Erythroblast (primary cell): ENCODE results near the gene ASPDH.

Source experiments
- GATA1 ChIP-seq: IDR thresholded peaks from 2 replicates; pipeline ENCODE4 v1.6.1; 2011; ENCODE audit warnings: low read depth, mild to moderate bottlenecking, control low read depth, low read length, moderate library complexity
- POLR2A ChIP-seq: IDR thresholded peaks from 2 replicates; pipeline ENCODE4 v1.6.1; 2011; ENCODE audit warnings: mild to moderate bottlenecking, low read length

DNA sequence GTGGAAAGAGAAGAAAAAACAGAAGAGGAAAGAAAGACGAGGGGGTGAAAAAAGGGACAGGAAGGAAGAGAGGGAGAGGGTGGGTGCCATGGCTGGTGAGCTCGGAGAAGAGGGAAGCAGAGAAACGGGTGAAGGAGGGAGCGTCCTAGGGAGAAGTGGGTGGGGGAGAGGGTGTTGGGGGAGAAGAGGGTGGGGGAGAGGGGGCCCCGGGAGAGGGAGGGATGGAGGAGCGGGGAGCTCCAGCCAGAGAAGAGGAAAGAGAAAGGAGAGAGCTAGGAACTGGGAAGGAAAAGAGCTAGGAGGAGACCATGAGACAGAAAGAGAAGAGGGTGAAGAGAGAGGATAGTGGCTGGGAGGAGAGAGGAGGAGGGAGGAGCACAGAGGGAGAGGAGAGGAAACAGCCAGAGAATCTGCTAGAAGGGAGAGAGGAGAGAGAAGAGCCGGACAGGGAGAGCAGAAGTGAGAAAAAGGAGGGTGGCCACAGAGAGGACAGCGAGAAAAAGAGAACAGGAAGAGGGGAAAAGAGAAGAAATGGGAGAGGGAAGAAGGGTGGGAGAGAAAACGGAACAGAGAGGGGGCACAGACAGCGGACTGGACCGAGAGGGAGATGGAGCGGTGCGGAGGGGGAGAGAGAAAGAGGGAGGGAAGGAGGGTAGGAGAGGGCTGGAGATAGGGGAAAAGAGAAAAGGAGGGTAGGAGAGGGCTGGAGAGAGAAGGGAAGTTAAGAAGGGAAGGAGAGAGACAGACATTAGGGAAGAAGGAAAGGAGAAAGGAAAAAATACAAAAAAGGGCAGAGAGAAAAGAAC lies 25.1 kb downstream of the ASPDH start:
- TF ChIP-seq POLR2A: no peak
- no peak for TF ChIP-seq GATA1
